MM.1S (cell line): ENCODE measurements around the gene LTB4R.

ENCODE experiments used
- CTCF ChIP-seq: fragments of 300-600 bp; sonication (generic); IDR thresholded peaks from 2 replicates; pipeline ENCODE4 v1.5.1; 2016; ENCODE audit warnings: antibody characterized with exemption, low read length, mixed read lengths
- EZH2 ChIP-seq: fragments of 300-600 bp; sonication (generic); optimal IDR thresholded peaks from 2 replicates; pipeline ENCODE3; 2017; ENCODE audit warnings: low read depth, mild to moderate bottlenecking, antibody characterized with exemption, low read length, mixed read lengths

- TF ChIP-seq CTCF: no peak
- TF ChIP-seq EZH2: no peak
Observed at GRCh38 chr14:24347134-24347533, 35.8 kb downstream of the LTB4R start.
